Measurements from ENCODE around the gene AKT3.

The AKT3 gene

DNA sequence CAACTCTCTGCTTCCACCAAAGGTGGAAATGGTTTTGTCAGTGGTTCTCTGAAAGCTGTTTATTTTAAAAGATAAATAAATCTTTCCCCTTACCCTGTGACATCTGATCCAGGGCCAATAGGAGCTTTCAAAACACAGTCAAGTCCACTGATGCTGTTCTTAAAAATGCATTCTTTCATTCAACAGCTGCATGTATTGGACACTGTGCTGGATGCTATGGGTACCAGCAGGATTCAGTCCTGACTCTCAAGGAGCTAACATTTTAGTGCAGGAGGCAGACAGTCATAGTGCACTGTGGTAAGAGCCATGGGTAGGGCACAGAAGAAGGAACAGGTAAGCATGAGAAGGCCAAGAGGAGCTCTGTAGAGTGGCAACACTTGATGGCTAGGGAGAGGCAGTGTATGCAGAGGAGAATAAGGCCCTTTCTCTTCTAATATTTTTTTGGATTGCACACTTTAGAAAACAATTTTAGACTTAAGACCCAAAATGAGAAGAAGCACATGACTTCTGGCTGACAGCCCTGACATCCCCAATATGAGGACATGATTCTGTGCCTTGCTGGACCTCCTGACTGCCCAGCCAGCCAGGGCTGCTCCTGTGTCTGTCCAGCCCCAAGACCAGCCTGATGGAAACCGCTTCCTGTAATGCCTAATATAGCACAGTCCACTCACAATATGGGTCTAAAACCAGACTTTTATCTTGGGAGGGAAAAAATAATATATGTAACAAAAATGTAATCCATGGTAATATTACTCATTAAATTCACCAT, 386.9 kb downstream of the AKT3 start:
- no peak for DNase-seq (ENCODE audit: low spot score)

DNA sequence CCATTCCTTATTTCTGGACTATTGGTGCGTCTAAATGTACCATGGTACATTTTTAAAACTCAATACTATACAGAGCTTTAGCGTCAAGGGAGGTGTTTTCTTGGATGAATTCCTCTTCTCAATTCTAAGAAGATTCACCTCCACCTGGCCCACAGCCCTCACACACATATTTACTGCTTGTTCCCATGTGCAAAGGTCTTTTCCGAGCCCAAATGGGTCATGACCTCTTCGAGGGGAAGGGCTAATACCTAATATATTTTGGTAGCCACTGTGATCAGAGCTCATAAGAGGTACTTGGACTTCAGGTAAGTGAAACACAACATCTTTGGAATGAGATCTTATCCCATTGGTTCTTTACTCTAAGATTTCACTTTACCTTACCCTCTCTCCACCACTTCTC, 388.3 kb downstream of the AKT3 start:
- DNase-seq (ENCODE audit: low spot score), result no peak

DNA sequence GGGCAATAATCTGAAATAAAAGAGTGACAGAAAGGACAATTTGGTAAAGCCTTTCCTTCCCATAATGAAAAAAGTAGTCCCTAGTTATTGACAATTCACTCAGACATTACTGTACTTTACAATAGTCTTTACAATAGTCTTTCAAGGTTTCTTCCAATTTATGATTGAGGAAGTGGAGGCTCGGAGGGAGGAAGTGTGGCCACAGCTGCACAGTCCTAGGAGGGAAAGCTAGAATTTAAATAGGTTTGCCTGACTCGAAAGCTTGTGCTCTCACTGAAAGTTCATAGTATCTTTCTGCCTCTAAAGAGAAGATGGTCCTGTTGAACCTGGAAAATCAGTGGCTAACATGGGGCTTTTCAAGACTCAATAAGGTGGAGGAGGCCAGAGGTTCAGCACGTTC, 391.0 kb downstream of the AKT3 start:
- DNase-seq (ENCODE audit: low spot score), result no peak

DNA sequence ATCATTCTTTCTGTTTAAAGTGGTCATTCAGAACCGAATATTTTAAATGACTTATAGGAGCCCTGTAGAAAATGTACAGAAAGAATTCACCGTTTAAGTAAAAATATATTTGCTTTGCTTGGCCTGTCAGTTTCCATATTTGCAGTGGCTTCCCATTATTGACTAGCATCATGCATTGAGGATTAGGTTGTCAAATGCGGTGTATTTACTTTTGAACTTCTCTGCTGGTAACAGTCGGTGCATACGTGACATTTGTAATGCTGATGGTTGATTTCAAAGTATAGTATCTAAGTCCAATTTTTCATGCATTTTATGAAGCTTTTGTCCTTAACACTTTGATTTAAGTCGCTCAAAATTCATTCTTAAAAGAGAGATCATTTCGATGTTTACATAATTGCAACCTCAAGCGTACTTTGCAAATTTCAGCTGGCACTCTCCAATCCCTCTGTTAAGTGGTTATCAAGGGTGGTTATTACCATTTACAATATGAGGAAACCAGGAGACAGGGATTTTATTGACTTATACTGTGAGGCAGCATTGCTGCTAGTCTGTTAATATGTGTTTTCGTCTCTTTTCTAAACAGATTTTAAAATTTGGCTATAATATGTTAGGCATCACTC, 392.6 kb downstream of the AKT3 start:
- DNase-seq (ENCODE audit: low spot score), result no peak

DNA sequence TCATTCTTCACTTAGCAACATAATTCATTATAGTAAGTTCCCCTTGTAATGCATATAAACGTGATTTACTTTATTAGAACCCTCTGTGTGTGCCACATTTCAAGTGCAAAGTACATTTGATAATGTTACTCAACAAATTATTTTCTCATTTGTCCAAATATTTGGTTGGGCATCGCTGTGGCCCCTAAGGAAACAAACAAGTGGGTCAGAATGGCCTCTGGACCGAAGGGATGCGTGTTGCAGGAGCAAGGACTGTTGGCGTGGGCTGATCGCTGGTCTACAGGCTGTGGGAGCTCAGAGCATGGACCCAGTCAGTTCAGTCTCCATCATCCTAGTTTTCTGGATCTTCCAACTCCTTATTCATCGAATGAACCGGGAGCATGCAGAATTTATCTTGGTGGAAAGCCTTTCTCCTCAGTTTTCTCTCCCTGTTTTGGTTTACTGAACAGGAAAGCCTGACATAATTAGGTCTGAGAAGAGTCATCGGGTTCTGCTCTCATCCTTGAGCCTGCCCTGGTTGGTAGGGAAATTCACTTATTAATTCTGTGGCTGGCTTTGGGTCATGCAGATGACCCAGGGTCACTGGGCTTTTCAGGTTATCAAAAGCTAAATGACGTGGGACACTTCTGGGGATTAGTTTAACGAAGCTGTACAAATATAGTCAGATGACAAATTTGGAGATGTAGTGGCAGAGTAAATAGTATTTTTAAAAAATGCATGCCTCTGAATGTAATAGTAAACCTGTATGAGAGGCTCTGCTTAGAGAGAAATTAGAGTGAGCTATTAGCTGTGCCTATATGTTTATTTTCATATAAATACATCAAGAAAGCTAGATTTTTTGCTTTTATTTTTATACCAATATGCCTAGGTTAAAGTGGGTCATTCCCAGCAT, 394.0 kb downstream of the AKT3 start:
- no peak for DNase-seq (ENCODE audit: low spot score)

DNA sequence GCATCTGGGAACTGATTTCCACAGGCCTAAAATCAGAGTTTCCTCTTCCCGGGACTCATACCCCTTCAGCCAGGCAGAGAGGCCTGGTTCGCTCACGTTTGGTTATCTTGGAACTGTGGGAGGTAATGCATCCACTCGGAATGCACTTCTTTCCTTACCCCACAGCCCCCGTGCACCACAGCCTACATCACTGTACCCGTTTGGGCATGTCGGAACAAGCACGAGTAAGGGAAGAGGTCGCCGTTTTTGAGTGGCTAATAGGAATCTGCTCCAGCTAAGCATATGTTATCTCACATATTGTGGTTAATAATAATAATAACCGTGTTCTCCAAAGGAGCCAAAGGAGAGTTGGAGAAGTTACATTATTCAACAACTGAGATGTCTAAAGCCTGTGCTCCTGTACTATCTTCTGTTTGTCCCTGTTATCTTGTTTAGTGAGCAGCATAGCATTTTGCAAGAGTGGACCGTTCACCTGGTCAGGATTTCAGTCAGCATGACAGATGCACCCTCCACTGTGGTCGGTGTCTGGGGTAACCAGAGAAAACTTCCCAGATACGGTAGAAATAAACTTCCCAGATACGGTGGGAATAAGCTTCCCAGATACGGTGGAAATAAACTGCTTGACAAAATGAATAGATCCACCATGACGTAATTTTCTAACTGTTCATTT, 395.6 kb downstream of the AKT3 start:
- DNase-seq (ENCODE audit: low spot score), result no peak

DNA sequence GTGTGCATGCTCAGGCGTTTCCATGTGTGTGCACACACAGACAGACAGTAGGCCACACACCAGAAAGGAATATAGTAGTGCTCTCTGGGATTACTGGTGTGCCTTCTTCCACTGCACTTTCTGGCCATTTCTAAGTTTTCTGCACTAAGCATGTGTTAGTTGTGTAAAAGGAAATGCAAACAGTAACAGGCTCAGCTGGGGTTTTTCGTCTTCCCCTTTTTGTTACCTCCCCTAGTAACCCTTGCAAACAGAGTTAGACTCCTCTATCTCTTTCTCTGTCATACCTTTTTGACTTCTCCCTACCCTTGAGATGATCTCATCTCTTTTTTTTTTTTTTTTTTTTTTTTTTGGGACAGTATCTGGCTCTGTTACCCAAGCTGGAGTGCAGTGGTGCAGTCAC, 398.0 kb downstream of the AKT3 start:
- DNase-seq (ENCODE audit: low spot score), result no peak

DNA sequence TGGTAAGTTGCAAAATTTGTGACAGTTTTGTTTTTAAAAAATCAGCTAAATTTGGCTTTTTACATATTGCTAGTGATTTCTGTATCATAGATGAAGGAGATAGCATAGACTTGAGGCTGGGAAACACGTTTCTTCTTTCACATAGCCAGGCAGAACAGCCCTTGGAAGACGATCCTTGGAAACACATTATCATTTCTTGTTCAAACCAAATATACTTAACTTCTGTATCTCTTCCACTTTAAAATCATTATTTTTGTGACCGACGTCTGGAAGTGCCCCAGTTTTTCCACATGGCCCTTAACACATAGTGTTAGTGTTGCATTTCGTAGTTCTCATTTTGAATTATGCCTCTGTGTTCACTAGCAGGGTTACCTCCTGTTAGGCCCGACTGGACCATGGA, 400.7 kb downstream of the AKT3 start:
- no peak for DNase-seq (ENCODE audit: low spot score)

DNA sequence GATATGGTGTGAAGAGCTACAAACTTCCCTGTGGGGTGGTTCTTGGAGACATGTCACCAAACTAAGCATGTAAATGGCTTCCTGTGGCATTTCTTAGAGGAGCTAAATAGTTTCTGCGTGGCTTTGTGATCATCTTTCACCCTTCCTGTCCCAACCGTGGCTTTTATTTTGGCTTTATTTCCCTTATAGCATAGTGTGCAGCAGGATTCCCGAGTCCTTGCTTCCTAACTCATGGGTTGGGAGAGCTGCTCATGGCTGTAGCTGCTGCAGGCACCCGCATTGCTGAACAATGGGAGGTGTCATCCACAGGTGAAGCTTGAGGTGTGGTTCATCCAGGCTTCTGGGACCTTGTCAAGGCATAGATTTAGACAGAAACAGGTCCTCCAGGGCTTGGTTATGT, 402.2 kb downstream of the AKT3 start:
- DNase-seq (ENCODE audit: low spot score), result no peak

DNA sequence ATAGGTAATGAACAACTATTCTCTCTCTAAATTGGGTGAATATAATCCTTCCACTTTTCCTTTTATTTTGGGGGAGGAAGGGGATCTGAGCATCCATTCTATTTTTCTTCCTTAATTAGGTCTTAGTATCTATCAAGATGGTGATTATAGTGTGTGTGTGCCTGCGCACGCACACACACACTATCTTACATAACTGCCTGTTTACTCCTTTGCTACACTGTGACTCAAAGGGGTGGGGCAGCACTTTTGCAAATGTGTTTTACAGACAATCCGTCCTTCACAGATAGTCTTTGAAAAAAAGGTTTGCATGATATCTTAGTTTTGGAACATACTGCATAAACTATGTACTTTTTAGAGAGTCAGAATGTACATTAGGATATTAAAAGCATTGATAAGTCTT, 402.7 kb downstream of the AKT3 start:
- DNase-seq (ENCODE audit: low spot score), result no peak

DNA sequence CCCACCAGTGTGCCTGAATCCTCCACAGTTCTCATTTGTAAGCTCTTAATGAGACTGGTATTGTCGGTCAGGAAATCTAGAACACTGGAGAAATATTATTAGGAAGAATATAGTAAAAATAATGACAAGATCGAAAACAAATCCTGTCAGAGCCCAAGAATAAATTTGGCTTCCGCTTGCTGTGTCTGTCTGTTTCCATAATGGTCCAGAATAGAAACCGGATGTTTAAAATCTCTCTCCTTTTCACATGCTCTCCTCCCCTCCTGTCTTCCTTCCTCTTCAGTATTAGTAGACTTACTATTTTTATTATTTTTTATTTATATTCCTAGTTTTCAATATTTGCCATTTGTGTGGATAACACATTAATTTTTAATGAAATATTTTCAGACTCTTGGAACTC, 406.5 kb downstream of the AKT3 start:
- DNase-seq (ENCODE audit: low spot score), result no peak

DNA sequence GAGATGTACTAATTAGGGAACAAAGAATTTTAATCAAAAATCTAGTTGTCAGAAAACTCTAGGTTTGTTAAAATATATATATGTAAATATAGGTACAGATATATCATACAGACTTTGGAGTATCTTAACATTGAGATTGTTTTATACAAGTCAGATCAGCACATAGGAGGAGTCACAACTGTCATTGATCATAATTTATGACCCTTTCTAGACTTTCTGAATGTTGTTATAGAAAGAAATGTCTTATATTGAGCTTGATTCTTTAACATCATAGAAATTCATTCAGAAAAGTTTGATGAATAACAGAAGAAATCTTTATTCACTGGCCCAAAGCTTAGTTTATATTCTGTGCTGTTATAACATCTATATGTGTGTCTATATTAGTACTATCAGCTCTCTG, 408.4 kb downstream of the AKT3 start:
- DNase-seq (ENCODE audit: low spot score), result no peak

DNA sequence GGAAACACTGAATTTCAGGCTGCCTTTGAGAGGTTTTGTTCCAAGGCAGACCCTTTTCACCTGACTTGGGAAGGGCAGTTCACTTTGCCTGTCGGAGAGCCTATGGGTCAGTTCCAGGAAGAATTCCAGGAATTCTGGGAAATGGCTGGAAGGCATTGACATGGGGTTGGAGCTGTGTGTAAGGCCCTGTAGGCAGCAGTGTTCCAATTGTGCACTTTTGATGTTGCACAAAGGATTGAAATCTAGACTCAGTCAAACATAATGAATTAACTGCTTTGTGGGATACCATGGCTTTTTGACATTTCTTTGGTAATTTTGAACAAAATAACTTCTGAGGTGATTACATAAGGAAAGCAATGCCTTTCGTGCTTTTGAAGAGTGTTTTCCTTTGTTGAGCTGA, 409.6 kb downstream of the AKT3 start:
- DNase-seq (ENCODE audit: low spot score), result no peak

DNA sequence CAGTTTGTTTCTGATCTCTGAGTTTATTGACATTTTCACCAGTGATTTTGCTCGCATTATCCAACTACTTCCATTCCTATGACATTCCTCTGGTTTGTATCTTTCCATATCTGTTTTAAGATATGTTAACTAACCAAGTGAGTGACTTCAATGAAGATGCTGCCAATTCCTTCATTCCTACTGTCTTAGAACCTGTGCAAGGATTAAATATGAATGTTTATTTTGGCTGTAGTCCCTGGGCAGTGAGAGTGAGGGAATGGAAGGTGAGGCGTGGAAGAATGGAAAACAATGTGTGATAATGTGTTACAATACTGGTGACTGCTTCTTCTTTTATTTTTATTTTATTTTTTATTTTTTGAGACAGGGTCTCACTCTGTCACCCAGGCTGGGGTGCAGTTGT, 411.2 kb downstream of the AKT3 start:
- no peak for DNase-seq (ENCODE audit: low spot score)
